ENCODE results near the gene GALK1.

DNA sequence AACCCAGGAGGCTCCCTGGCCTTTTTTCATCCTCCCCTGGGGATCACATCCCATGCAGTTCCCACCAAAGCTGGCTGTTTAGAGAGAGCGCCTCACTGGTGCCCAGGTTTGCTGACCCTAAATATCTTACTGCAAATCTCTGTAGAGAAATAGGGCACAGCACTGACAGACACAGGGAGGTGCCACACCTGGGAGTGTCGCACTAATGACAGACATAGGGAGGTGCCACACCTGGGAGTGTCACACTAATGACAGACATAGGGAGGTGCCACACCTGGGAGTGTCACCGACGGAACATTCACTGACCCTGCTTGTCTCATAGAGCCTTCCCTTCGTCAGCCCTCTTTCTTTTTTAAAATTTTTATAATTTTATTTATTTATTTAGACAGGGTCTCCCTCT lies 45.2 kb upstream of the GALK1 start:
- TF ChIP-seq, protein P1, sequence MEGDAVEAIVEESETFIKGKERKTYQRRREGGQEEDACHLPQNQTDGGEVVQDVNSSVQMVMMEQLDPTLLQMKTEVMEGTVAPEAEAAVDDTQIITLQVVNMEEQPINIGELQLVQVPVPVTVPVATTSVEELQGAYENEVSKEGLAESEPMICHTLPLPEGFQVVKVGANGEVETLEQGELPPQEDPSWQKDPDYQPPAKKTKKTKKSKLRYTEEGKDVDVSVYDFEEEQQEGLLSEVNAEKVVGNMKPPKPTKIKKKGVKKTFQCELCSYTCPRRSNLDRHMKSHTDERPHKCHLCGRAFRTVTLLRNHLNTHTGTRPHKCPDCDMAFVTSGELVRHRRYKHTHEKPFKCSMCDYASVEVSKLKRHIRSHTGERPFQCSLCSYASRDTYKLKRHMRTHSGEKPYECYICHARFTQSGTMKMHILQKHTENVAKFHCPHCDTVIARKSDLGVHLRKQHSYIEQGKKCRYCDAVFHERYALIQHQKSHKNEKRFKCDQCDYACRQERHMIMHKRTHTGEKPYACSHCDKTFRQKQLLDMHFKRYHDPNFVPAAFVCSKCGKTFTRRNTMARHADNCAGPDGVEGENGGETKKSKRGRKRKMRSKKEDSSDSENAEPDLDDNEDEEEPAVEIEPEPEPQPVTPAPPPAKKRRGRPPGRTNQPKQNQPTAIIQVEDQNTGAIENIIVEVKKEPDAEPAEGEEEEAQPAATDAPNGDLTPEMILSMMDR (optimal IDR thresholded peaks at IDR 0.05 in 1 of 3, IDR thresholded peaks at IDR 0.05 in 1 of 3, conservative IDR thresholded peaks at IDR 0.05 in 1 of 3; ENCODE audit: extremely low read depth in 1 of 3, insufficient read depth in 2 of 3, low read length in 3 of 3) = no peak
- TF ChIP-seq EZH2 (IDR thresholded peaks at IDR 0.05; ENCODE audit: low read length) = no peak
